Measurements from ENCODE around the gene NAT14.

NAT14 gene

DNA sequence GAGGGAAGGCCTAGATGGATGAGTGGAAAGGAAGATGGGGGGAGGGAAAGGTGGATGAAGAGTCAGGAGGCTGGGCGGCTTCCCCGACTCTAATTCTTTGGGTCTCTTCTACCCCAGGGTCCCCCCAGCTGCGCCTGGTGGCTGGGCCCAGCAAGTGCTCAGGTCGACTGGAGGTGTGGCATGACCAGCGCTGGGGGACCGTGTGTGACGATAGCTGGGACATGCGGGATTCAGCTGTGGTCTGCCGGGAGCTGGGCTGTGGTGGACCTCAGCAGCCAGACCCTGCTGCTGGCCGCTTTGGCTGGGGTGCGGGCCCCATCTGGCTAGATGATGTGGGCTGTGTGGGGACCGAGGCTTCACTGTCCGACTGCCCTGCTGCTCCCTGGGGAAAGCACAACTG lies 12.8 kb downstream of the NAT14 start:
- H3K4me2 ChIP-seq (ENCODE audit: low read length) = no peak overlapping the region
- H3K18ac ChIP-seq (ENCODE audit: low read length) = no peak overlapping the region
- H3K23ac ChIP-seq (ENCODE audit: low read length) = no peak overlapping the region
- H3K4me1 ChIP-seq (ENCODE audit: control insufficient read depth, low read depth, low read length) = no peaks in the 10 kb centered on the region
- H2AK5ac ChIP-seq (ENCODE audit: low read length) = no peak overlapping the region
- H3K9ac ChIP-seq (ENCODE audit: low read length) = no peak overlapping the region
- H3K79me1 ChIP-seq (ENCODE audit: low read length) = no peaks in the 10 kb centered on the region
- H3K4me3 ChIP-seq (ENCODE audit: low read length) = no peak overlapping the region
- H2BK120ac ChIP-seq (ENCODE audit: low read depth, low read length) = no peak overlapping the region
- DNase-seq = no peak
- no CpG with 5 or more reads among the region's 13 CpGs for WGBS (ENCODE audit: extremely low coverage, insufficient coverage, low lambda C conversion rate)
- H3K36me3 ChIP-seq (ENCODE audit: control insufficient read depth, insufficient read depth, low read length) = no peaks in the 10 kb centered on the region
- H3K79me2 ChIP-seq (ENCODE audit: control insufficient read depth, insufficient read depth, low read length) = no peaks in the 10 kb centered on the region
- no peaks in the 10 kb centered on the region for H3K27me3 ChIP-seq (ENCODE audit: insufficient read depth, low read length, poor library complexity)
- H2BK5ac ChIP-seq (ENCODE audit: low read length) = no peak overlapping the region
- H4K5ac ChIP-seq (ENCODE audit: low read length) = no peak overlapping the region
- no peak overlapping the region for H2BK15ac ChIP-seq (replicated peaks; ENCODE audit: low read depth)
- H4K8ac ChIP-seq (ENCODE audit: low read depth, low read length) = no peak overlapping the region
- H3K27ac ChIP-seq (ENCODE audit: low read depth, low read length) = no peak overlapping the region
- H3K4ac ChIP-seq (ENCODE audit: low read depth, low read length) = no peak overlapping the region
- no peak overlapping the region for H3K56ac ChIP-seq (ENCODE audit: low read length)

DNA sequence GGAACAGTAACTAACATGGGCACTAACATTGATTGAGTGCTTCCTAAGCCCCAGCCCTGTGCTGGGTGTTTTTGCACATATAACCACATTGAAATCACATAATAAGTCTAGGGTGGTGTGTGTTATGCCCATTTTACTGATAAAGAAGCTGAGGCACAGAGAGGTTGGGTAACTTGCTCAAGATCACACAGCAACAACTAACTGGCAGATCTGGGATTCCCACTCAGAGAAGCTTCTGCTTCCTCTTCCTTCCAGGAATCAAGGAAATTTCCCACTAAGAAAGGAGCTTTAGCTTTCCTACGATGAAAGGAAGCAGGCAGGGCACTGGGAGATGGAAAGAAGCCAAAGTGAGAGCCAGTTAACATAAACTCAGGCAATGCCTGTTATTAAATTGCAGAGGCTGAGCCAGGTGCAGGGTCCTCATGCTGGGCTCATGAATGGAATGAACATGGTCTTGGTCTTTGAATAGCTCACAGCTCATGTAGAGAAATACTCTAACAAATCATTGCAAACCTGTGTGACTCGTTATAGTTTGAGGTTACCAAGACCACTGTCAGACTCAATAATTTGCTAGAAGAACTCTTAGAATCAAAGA lies 13.4 kb downstream of the NAT14 start:
- WGBS (ENCODE audit: extremely low coverage, insufficient coverage, low lambda C conversion rate) = no CpG with 5 or more reads among the region's 2 CpGs
- no peak overlapping the region for H3K4ac ChIP-seq (ENCODE audit: low read depth, low read length)
- H3K27ac ChIP-seq (ENCODE audit: low read depth, low read length) = no peak overlapping the region
- no peak overlapping the region for H2BK15ac ChIP-seq (replicated peaks; ENCODE audit: low read depth)
- H3K79me2 ChIP-seq (ENCODE audit: control insufficient read depth, insufficient read depth, low read length) = no peaks in the 10 kb centered on the region
- no peaks in the 10 kb centered on the region for H3K27me3 ChIP-seq (ENCODE audit: insufficient read depth, low read length, poor library complexity)
- no peak overlapping the region for H3K56ac ChIP-seq (ENCODE audit: low read length)
- no peak for DNase-seq
- H4K5ac ChIP-seq (ENCODE audit: low read length) = no peak overlapping the region
- no peak overlapping the region for H3K4me2 ChIP-seq (ENCODE audit: low read length)
- no peak overlapping the region for H4K8ac ChIP-seq (ENCODE audit: low read depth, low read length)
- H2BK120ac ChIP-seq (ENCODE audit: low read depth, low read length) = no peak overlapping the region
- H3K9ac ChIP-seq (ENCODE audit: low read length) = no peak overlapping the region
- H3K4me1 ChIP-seq (ENCODE audit: control insufficient read depth, low read depth, low read length) = no peaks in the 10 kb centered on the region
- no peak overlapping the region for H3K18ac ChIP-seq (ENCODE audit: low read length)
- no peaks in the 10 kb centered on the region for H3K79me1 ChIP-seq (ENCODE audit: low read length)
- H3K4me3 ChIP-seq (ENCODE audit: low read length) = no peak overlapping the region
- H2AK5ac ChIP-seq (ENCODE audit: low read length) = no peak overlapping the region
- no peaks in the 10 kb centered on the region for H3K36me3 ChIP-seq (ENCODE audit: control insufficient read depth, insufficient read depth, low read length)
- H3K23ac ChIP-seq (ENCODE audit: low read length) = no peak overlapping the region
- no peak overlapping the region for H2BK5ac ChIP-seq (ENCODE audit: low read length)

DNA sequence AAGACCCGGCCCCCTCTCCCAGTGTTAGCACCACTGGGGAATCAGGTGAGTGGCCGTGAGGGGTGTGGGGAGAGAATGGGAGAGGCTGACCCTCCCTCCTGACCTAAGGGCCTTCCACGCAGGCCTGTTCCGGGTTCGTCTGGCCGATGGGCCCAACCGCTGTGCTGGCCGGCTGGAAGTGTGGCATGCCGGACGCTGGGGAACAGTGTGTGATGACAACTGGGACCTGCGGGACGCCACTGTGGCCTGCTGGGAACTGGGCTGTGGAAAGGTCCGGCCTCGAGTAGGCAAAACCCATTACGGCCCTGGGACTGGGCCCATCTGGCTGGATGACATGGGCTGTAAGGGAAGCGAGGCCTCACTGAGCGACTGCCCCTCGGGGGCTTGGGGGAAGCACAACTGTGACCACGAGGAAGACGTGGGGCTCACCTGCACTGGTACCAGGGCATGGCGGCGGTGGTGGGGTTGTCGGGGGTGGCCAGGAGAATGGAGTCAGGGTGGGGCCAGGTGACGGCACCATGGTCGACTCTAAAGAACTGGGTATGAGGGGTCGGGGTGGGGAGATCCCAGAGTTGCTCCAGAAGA lies 15.5 kb downstream of the NAT14 start:
- WGBS (ENCODE audit: extremely low coverage, insufficient coverage, low lambda C conversion rate) = no CpG with 5 or more reads among the region's 26 CpGs

DNA sequence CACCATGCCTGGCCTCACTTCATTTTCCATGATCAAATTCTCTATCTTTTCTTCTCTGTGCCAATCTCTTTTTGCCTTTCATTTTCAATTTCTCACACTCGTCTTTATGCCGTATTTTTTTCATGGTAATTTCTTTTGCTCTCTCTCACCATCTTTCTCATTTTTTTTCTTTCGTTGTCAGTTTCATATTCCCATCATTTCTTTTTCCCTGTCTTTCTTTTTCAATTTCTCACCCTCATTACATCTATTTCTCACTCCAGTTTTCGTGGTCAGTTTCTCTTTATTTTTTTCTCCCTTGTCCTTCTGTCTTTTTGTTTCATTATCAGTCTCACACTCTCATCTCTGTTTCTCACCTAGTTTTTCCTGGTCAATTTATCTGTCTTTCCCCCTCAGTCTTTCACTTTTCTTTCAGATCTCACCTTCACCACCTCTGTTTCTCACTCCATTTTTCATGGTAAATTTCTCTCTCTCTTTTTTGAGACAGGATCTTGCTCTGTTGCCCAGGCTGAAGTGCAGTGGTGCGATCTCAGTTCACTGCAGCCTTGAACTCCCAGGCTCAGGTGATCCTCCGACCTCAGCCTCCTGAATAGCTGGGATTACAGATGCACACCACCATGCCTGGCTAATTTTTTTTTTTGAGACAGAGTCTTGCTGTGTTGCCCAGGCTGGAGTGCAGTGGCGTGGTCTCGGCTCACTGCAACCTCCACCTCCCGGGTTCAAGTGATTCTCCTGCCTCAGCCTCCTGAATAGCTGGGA lies 17.4 kb downstream of the NAT14 start:
- no peak overlapping the region for H3K56ac ChIP-seq (ENCODE audit: low read length)
- no peak overlapping the region for H3K18ac ChIP-seq (ENCODE audit: low read length)
- H3K4me1 ChIP-seq (ENCODE audit: control insufficient read depth, low read depth, low read length) = no peaks in the 10 kb centered on the region
- no peak overlapping the region for H3K9ac ChIP-seq (ENCODE audit: low read length)
- H3K27ac ChIP-seq (ENCODE audit: low read depth, low read length) = no peak overlapping the region
- H3K4me2 ChIP-seq (ENCODE audit: low read length) = no peak overlapping the region
- WGBS (ENCODE audit: extremely low coverage, insufficient coverage, low lambda C conversion rate) = 100% methylated on average over 4 of the region's 9 CpGs
- no peaks in the 10 kb centered on the region for H3K79me1 ChIP-seq (ENCODE audit: low read length)
- H2BK5ac ChIP-seq (ENCODE audit: low read length) = no peak overlapping the region
- H3K4ac ChIP-seq (ENCODE audit: low read depth, low read length) = no peak overlapping the region
- H4K5ac ChIP-seq (ENCODE audit: low read length) = no peak overlapping the region
- H2BK120ac ChIP-seq (ENCODE audit: low read depth, low read length) = no peak overlapping the region
- H3K4me3 ChIP-seq (ENCODE audit: low read length) = no peak overlapping the region
- no peak for DNase-seq
- peaks cover 2% of the 10 kb centered on the region for H3K27me3 ChIP-seq (ENCODE audit: insufficient read depth, low read length, poor library complexity)
- no peak overlapping the region for H2BK15ac ChIP-seq (replicated peaks; ENCODE audit: low read depth)
- no peak overlapping the region for H4K8ac ChIP-seq (ENCODE audit: low read depth, low read length)
- no peaks in the 10 kb centered on the region for H3K79me2 ChIP-seq (ENCODE audit: control insufficient read depth, insufficient read depth, low read length)
- no peak overlapping the region for H3K23ac ChIP-seq (ENCODE audit: low read length)
- no peak overlapping the region for H2AK5ac ChIP-seq (ENCODE audit: low read length)
- H3K36me3 ChIP-seq (ENCODE audit: control insufficient read depth, insufficient read depth, low read length) = no peaks in the 10 kb centered on the region

More for the DNA sequence above, 15.5 kb downstream of the NAT14 start:
- no peak overlapping the region for H2BK5ac ChIP-seq (ENCODE audit: low read length)
- no peak overlapping the region for H2BK15ac ChIP-seq (replicated peaks; ENCODE audit: low read depth)
- no peak overlapping the region for H2AK5ac ChIP-seq (ENCODE audit: low read length)
- H3K9ac ChIP-seq (ENCODE audit: low read length) = no peak overlapping the region
- H3K4ac ChIP-seq (ENCODE audit: low read depth, low read length) = no peak overlapping the region
- H3K23ac ChIP-seq (ENCODE audit: low read length) = no peak overlapping the region
- no peaks in the 10 kb centered on the region for H3K79me1 ChIP-seq (ENCODE audit: low read length)
- no peak overlapping the region for H2BK120ac ChIP-seq (ENCODE audit: low read depth, low read length)
- H3K27me3 ChIP-seq (ENCODE audit: insufficient read depth, low read length, poor library complexity) = peaks cover 2% of the 10 kb centered on the region
- no peaks in the 10 kb centered on the region for H3K4me1 ChIP-seq (ENCODE audit: control insufficient read depth, low read depth, low read length)
- no peak overlapping the region for H3K27ac ChIP-seq (ENCODE audit: low read depth, low read length)
- H3K36me3 ChIP-seq (ENCODE audit: control insufficient read depth, insufficient read depth, low read length) = no peaks in the 10 kb centered on the region
- no peak overlapping the region for H3K56ac ChIP-seq (ENCODE audit: low read length)
- H3K4me2 ChIP-seq (ENCODE audit: low read length) = no peak overlapping the region
- H3K18ac ChIP-seq (ENCODE audit: low read length) = no peak overlapping the region
- no peaks in the 10 kb centered on the region for H3K79me2 ChIP-seq (ENCODE audit: control insufficient read depth, insufficient read depth, low read length)
- no peak for DNase-seq
- H4K8ac ChIP-seq (ENCODE audit: low read depth, low read length) = no peak overlapping the region
- H3K4me3 ChIP-seq (ENCODE audit: low read length) = no peak overlapping the region
- no peak overlapping the region for H4K5ac ChIP-seq (ENCODE audit: low read length)

DNA sequence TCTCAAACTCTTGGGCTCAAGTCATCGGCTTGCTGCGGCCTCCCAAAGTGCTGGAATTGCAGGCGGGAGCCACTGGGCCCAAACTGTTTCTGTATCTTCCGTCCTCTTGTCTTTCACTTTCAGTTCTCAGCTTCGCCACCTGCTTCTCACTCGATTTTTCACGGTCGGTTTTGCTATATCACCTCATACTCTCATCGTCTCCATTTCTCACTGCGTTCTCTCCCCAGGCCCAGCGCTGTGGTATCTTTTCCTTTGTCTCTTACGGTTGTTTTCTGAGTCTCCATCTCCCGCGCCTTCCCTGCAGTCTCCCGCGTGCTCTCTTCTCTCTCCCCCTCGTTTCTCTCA lies 18.1 kb downstream of the NAT14 start:
- H3K18ac ChIP-seq (ENCODE audit: low read length) = no peak overlapping the region
- H3K4me3 ChIP-seq (ENCODE audit: low read length) = no peak overlapping the region
- H3K56ac ChIP-seq (ENCODE audit: low read length) = no peak overlapping the region
- H4K8ac ChIP-seq (ENCODE audit: low read depth, low read length) = no peak overlapping the region
- no peaks in the 10 kb centered on the region for H3K79me2 ChIP-seq (ENCODE audit: control insufficient read depth, insufficient read depth, low read length)
- no peak overlapping the region for H3K27ac ChIP-seq (ENCODE audit: low read depth, low read length)
- no peak overlapping the region for H3K23ac ChIP-seq (ENCODE audit: low read length)
- no peaks in the 10 kb centered on the region for H3K4me1 ChIP-seq (ENCODE audit: control insufficient read depth, low read depth, low read length)
- H3K9ac ChIP-seq (ENCODE audit: low read length) = no peak overlapping the region
- no peak for DNase-seq
- no CpG with 5 or more reads among the region's 17 CpGs for WGBS (ENCODE audit: extremely low coverage, insufficient coverage, low lambda C conversion rate)
- no peak overlapping the region for H2BK120ac ChIP-seq (ENCODE audit: low read depth, low read length)
- no peak overlapping the region for H3K4ac ChIP-seq (ENCODE audit: low read depth, low read length)
- no peak overlapping the region for H2BK5ac ChIP-seq (ENCODE audit: low read length)
- peaks cover 2% of the 10 kb centered on the region for H3K27me3 ChIP-seq (ENCODE audit: insufficient read depth, low read length, poor library complexity)
- H3K36me3 ChIP-seq (ENCODE audit: control insufficient read depth, insufficient read depth, low read length) = no peaks in the 10 kb centered on the region
- no peaks in the 10 kb centered on the region for H3K79me1 ChIP-seq (ENCODE audit: low read length)
- H4K5ac ChIP-seq (ENCODE audit: low read length) = no peak overlapping the region
- H2BK15ac ChIP-seq (replicated peaks; ENCODE audit: low read depth) = no peak overlapping the region
- no peak overlapping the region for H3K4me2 ChIP-seq (ENCODE audit: low read length)
- H2AK5ac ChIP-seq (ENCODE audit: low read length) = no peak overlapping the region
